CD14-positive monocyte (primary cell): ENCODE measurements around the gene CAMTA1. TPM values are rescaled to one million over a fixed set of nuclear protein-coding genes. Genes with fewer than 3 reads are reported as not detected.

Source experiments
- DNase-seq, 3 donors: peaks; one replicate each; pipeline ENCODE4 v3.0.0-alpha.2; 2011 to 2022
- H2AFZ ChIP-seq: 2 replicates; pipeline ENCODE4 v1.6.0; 2012; ENCODE audit warnings: mild to moderate bottlenecking, low read depth, low read length, inconsistent platforms; ENCODE audit not compliant: insufficient read depth, poor library complexity, severe bottlenecking
- H3K27ac ChIP-seq, 2 donors: 1 replicate in 1 of 2; 2 replicates in 1 of 2; pipeline ENCODE4 v1.5.1; 2012 to 2013; ENCODE audit warnings: low read length in 2 of 2, control low read depth in 1 of 2, inconsistent platforms in 1 of 2, low read depth in 1 of 2, mild to moderate bottlenecking in 1 of 2
- H3K27me3 ChIP-seq, 2 donors: one replicate each; pipeline versions ENCODE4 v1.6.0 to v1.6.1; 2011 to 2013; ENCODE audit warnings: low read length in 2 of 2; ENCODE audit not compliant: control insufficient read depth in 2 of 2, insufficient read depth in 2 of 2
- H3K36me3 ChIP-seq, 2 donors: replicated peaks in 1 of 2; 1 replicate in 1 of 2; 2 replicates in 1 of 2; pipeline versions ENCODE4 v1.5.1 to v1.6.1; 2012 to 2013; ENCODE audit warnings: low read length in 2 of 2, control low read depth in 1 of 2, inconsistent platforms in 1 of 2, mild to moderate bottlenecking in 1 of 2; ENCODE audit not compliant: insufficient read depth in 2 of 2, control insufficient read depth in 1 of 2
- H3K4me1 ChIP-seq, 2 donors: 1 replicate in 1 of 2; 2 replicates in 1 of 2; pipeline versions ENCODE4 v1.5.1 to v1.6.1; 2012 to 2013; ENCODE audit warnings: low read length in 2 of 2, control low read depth in 1 of 2, inconsistent platforms in 1 of 2, mild to moderate bottlenecking in 1 of 2, moderate library complexity in 1 of 2; ENCODE audit not compliant: insufficient read depth in 2 of 2, control insufficient read depth in 1 of 2
- H3K4me2 ChIP-seq: replicated peaks from 2 replicates; pipeline ENCODE3; 2012; ENCODE audit warnings: low read length, moderate library complexity, mild to moderate bottlenecking; ENCODE audit not compliant: poor library complexity, severe bottlenecking; ENCODE audit errors: extremely low read depth
- H3K4me3 ChIP-seq, 3 experiments: fragments of 200-600 bp in 1 of 3; sonication (generic) in 1 of 3; replicated peaks in 1 of 3; 1 replicate in 2 of 3; 2 replicates in 1 of 3; pipeline ENCODE4 v1.5.1; 2011 to 2013; ENCODE audit warnings: low read length in 3 of 3, mild to moderate bottlenecking in 3 of 3, control low read depth in 2 of 3, low read depth in 2 of 3, inconsistent platforms in 1 of 3, moderate library complexity in 1 of 3
- H3K79me2 ChIP-seq: 2 replicates; pipeline ENCODE4 v1.6.0; 2012; ENCODE audit warnings: mild to moderate bottlenecking, control low read depth, inconsistent platforms, low read length, moderate library complexity; ENCODE audit not compliant: insufficient read depth
- H3K9ac ChIP-seq: 2 replicates; pipeline ENCODE4 v1.6.0; 2017; ENCODE audit warnings: low read length, mild to moderate bottlenecking; ENCODE audit not compliant: insufficient read depth, poor library complexity, severe bottlenecking
- H3K9me3 ChIP-seq, 2 donors: replicated peaks in 1 of 2; 1 replicate in 1 of 2; 2 replicates in 1 of 2; pipeline versions ENCODE4 v1.5.1 to v1.6.1; 2012 to 2013; ENCODE audit warnings: low read length in 2 of 2, control low read depth in 1 of 2; ENCODE audit not compliant: control insufficient read depth in 1 of 2, insufficient read depth in 1 of 2
- H4K20me1 ChIP-seq: 2 replicates; pipeline ENCODE4 v1.6.0; 2012; ENCODE audit warnings: mild to moderate bottlenecking, low read length, control low read depth, moderate library complexity; ENCODE audit not compliant: insufficient read depth
- H3K27ac Mint-ChIP-seq, 7 donors: one replicate each; pipeline ENCODE4 v1.8.0; 2020; ENCODE audit warnings: mild to moderate bottlenecking in 7 of 7, mixed read lengths in 7 of 7, moderate library complexity in 6 of 7, inconsistent platforms in 2 of 7
- H3K27me3 Mint-ChIP-seq, 3 donors: one replicate each; pipeline ENCODE4 v1.8.0; 2021 to 2022; ENCODE audit warnings: low read depth in 3 of 3, mild to moderate bottlenecking in 3 of 3, mixed read lengths in 3 of 3, moderate library complexity in 3 of 3, inconsistent platforms in 1 of 3
- H3K36me3 Mint-ChIP-seq, 2 donors: one replicate each; pipeline ENCODE4 v1.8.0; 2020; ENCODE audit warnings: mixed read lengths in 2 of 2, inconsistent platforms in 1 of 2, mild to moderate bottlenecking in 1 of 2
- H3K4me1 Mint-ChIP-seq: one replicate; pipeline ENCODE4 v1.8.0; 2020; ENCODE audit warnings: mild to moderate bottlenecking, mixed read lengths
- H3K4me3 Mint-ChIP-seq, 2 donors: one replicate each; pipeline ENCODE4 v1.8.0; 2020; ENCODE audit warnings: mild to moderate bottlenecking in 2 of 2, mixed read lengths in 2 of 2, moderate library complexity in 1 of 2
- H3K9me3 Mint-ChIP-seq, 7 donors: one replicate each; pipeline ENCODE4 v1.8.0; 2020 to 2022; ENCODE audit warnings: mixed read lengths in 7 of 7, mild to moderate bottlenecking in 6 of 7, moderate library complexity in 6 of 7, inconsistent platforms in 2 of 7
- WGBS: methylation state at CpG from one replicate; pipeline ENCODE4 v1.1.5; 2013; ENCODE audit warnings: missing lambda C conversion rate; ENCODE audit not compliant: insufficient coverage; 5-methylcytosine and 5-hydroxymethylcytosine counted together
- intact Hi-C, 2 donors: fragments of 100-400 bp; cut with micrococcal nuclease; formaldehyde crosslinking; loops; one replicate each; pipeline versions ENCODE4 v1.15.0 to v1.15.1; 2023
- polyA plus RNA-seq, 3 donors: library from polyadenylated mRNA; depleted of rRNA in 1 of 3; unstranded in 2 of 3; stranded (reverse) in 1 of 3; fragments of 300-500 nt in 2 of 3; fragments of >200 nt in 1 of 3; fragmentation: Illumina TruSeq in 2 of 3; gene quantifications; 1 replicate in 2 of 3; 2 replicates in 1 of 3; pipeline ENCODE4 v1.2.3, GENCODE V29; 2012 to 2021
- TF ChIP-seq, protein P1 (sequence below): fragments of 200-600 bp; IDR thresholded peaks from one replicate; pipeline ENCODE4 v1.8.0; 2022; ENCODE audit warnings: antibody characterized with exemption, mild to moderate bottlenecking

The CAMTA1 gene
- polyA plus RNA-seq, 3 donors: 52.0 to 89.6 (median 78.3) TPM

DNA sequence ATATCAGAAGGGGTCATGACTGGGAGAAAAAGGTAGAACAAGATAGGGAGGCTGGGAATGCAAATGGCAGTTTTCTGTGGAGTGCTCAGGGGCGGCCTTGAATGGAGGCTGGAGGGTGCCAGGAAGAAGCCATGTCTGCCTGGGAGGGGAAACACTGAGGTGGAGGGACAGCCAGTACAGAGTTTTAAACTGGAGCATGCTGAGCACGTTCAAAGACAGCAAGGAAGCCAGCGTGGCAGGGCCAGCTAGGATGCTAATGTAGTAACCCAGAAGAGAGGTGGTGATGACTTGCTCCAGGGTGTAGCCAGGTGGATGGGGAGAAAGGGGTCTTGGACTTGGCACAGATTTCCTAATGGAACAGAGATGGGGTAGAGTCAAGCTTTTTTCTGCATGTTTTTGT, 540.0 kb downstream of the CAMTA1 start:
- no peak overlapping the region for H2AFZ ChIP-seq
- intact Hi-C loops: no loop called here
- no peaks in the 10 kb centered on the region for H3K79me2 ChIP-seq
- TF ChIP-seq, protein P1, sequence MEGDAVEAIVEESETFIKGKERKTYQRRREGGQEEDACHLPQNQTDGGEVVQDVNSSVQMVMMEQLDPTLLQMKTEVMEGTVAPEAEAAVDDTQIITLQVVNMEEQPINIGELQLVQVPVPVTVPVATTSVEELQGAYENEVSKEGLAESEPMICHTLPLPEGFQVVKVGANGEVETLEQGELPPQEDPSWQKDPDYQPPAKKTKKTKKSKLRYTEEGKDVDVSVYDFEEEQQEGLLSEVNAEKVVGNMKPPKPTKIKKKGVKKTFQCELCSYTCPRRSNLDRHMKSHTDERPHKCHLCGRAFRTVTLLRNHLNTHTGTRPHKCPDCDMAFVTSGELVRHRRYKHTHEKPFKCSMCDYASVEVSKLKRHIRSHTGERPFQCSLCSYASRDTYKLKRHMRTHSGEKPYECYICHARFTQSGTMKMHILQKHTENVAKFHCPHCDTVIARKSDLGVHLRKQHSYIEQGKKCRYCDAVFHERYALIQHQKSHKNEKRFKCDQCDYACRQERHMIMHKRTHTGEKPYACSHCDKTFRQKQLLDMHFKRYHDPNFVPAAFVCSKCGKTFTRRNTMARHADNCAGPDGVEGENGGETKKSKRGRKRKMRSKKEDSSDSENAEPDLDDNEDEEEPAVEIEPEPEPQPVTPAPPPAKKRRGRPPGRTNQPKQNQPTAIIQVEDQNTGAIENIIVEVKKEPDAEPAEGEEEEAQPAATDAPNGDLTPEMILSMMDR: no peak
- Mint-ChIP-seq H3K4me1 (no peaks in the 10 kb centered on the region), H3K27me3 (peaks cover 3 to 5% (median 4%) of the 10 kb centered on the region in 3 donors), H3K27ac (peak overlapping the region in 1 of 7 donors; percentile 47), H3K4me3 (no peak overlapping the region), H3K36me3 (no peaks in the 10 kb centered on the region), H3K9me3 (peaks cover 2 to 15% (median 11%) of the 10 kb centered on the region in 7 donors)
- no peaks in the 10 kb centered on the region for H3K27me3 ChIP-seq
- no peaks in the 10 kb centered on the region for H3K4me1 ChIP-seq
- peaks cover 0 to 3% of the 10 kb centered on the region in 2 donors for H3K9me3 ChIP-seq
- no peak overlapping the region for H3K4me2 ChIP-seq
- no peak for DNase-seq
- H3K4me3 ChIP-seq: no peak overlapping the region
- H4K20me1 ChIP-seq: no peaks in the 10 kb centered on the region
- 86% methylated on average over 3 of the region's 3 CpGs for WGBS
- no peak overlapping the region for H3K27ac ChIP-seq
- H3K36me3 ChIP-seq: no peaks in the 10 kb centered on the region
- no peak overlapping the region for H3K9ac ChIP-seq

DNA sequence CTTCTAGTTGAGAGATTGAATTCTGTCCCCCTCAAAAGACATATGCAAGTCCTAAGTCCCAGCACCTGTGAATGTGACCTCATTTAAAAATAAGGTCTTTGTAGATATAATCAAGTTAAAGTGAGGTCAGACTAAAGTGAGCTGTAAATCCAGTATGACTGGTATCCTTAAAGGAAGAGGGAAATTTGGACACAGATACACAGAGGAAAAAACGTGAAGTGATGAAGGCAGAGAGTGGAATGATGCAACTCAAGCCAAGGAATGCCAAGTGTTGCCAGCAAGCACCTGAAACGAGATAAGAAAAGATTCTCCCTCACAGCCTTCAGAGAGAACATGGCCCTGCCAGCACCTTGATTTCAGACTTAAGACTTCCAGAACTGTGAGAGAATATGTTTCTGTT, 541.1 kb downstream of the CAMTA1 start:
- TF ChIP-seq, protein P1: no peak
- Mint-ChIP-seq H3K27ac (no peak overlapping the region), H3K4me1 (no peaks in the 10 kb centered on the region), H3K4me3 (no peak overlapping the region), H3K9me3 (peaks cover 0 to 15% (median 12%) of the 10 kb centered on the region in 7 donors), H3K36me3 (no peaks in the 10 kb centered on the region), H3K27me3 (peaks cover 4 to 8% (median 4%) of the 10 kb centered on the region in 3 donors)
- no peaks in the 10 kb centered on the region for H3K79me2 ChIP-seq
- intact Hi-C loops: no loop called here
- H3K36me3 ChIP-seq: no peaks in the 10 kb centered on the region
- no peak for DNase-seq
- H3K9ac ChIP-seq: no peak overlapping the region
- H3K27ac ChIP-seq: no peak overlapping the region
- no peak overlapping the region for H2AFZ ChIP-seq
- 80% methylated on average over 1 of the region's 2 CpGs for WGBS
- H3K27me3 ChIP-seq: no peaks in the 10 kb centered on the region
- no peak overlapping the region for H3K4me3 ChIP-seq
- H3K9me3 ChIP-seq: peaks cover 0 to 3% of the 10 kb centered on the region in 2 donors
- H3K4me1 ChIP-seq: no peaks in the 10 kb centered on the region
- no peak overlapping the region for H3K4me2 ChIP-seq
- no peaks in the 10 kb centered on the region for H4K20me1 ChIP-seq
